WTC11 (cell line): ENCODE measurements around the gene TPBGL. TPM values are rescaled to one million over a fixed set of nuclear protein-coding genes. Genes with fewer than 3 reads are reported as not detected.
A peak's percentile ranks its signal among the peaks of the same experiment; 100 is the strongest.

ENCODE experiments used
- ATAC-seq: fragments of 200-7000 bp; cut with Tn5 transposase; 2 replicates; pipeline ENCODE4 v1.10.0; 2021; ENCODE audit warnings: mild to moderate bottlenecking, moderate library complexity
- CTCF ChIA-PET: fragments of 300-600 bp; sonication (Branson Sonifier 250); formaldehyde crosslinking; loops from one replicate; lab custom pipeline; 2021; ENCODE audit warnings: antibody characterized with exemption; lab: Charles Lee
- POLR2A ChIA-PET: fragments of 350-600 bp; sonication (Branson Sonifier 250); formaldehyde crosslinking; loops from one replicate; lab custom pipeline; 2021; ENCODE audit warnings: antibody characterized with exemption; lab: Charles Lee
- DNase-seq: peaks from one replicate; pipeline ENCODE4 v3.0.0; 2021; ENCODE audit warnings: low spot score
- H3K27ac Mint-ChIP-seq: 2 replicates; pipeline ENCODE4 v1.8.0; 2021; ENCODE audit warnings: mixed read lengths
- H3K27me3 Mint-ChIP-seq: 2 replicates; pipeline ENCODE4 v1.8.0; 2021; ENCODE audit warnings: low read depth, mild to moderate bottlenecking, moderate library complexity, mixed read lengths
- H3K36me3 Mint-ChIP-seq: 2 replicates; pipeline ENCODE4 v1.8.0; 2021; ENCODE audit warnings: mixed read lengths
- H3K4me1 Mint-ChIP-seq: 2 replicates; pipeline ENCODE4 v1.8.0; 2022; ENCODE audit warnings: mixed read lengths
- H3K4me3 Mint-ChIP-seq: 2 replicates; pipeline ENCODE4 v1.8.0; 2021; ENCODE audit warnings: mild to moderate bottlenecking, moderate library complexity, mixed read lengths
- H3K9me3 Mint-ChIP-seq: 2 replicates; pipeline ENCODE4 v1.8.0; 2021; ENCODE audit warnings: mixed read lengths
- CBFB ChIP-seq: sonication (generic); formaldehyde crosslinking; IDR thresholded peaks from 2 replicates; pipeline ENCODE4 v1.8.1; 2022; ENCODE audit warnings: mild to moderate bottlenecking, low read depth, missing genetic modification reagents
- CREM ChIP-seq: sonication (generic); formaldehyde crosslinking; IDR thresholded peaks from 2 replicates; pipeline ENCODE4 v1.8.1; 2022; ENCODE audit warnings: mild to moderate bottlenecking, missing genetic modification reagents, moderate library complexity
- CTCF ChIP-seq: fragments of 200-600 bp; IDR thresholded peaks from 2 replicates; pipeline ENCODE4 v1.8.0; 2022; ENCODE audit warnings: antibody characterized with exemption
- E2F5 ChIP-seq: sonication (generic); formaldehyde crosslinking; IDR thresholded peaks from 2 replicates; pipeline ENCODE4 v1.8.1; 2022; ENCODE audit warnings: mild to moderate bottlenecking, moderate library complexity, missing genetic modification reagents
- ESRRA ChIP-seq: sonication (generic); formaldehyde crosslinking; IDR thresholded peaks from 2 replicates; pipeline ENCODE4 v1.8.1; 2022; ENCODE audit warnings: mild to moderate bottlenecking, missing genetic modification reagents, borderline replicate concordance
- FOXP4 ChIP-seq: sonication (generic); formaldehyde crosslinking; IDR thresholded peaks from 2 replicates; pipeline ENCODE4 v1.8.0; 2022; ENCODE audit warnings: mild to moderate bottlenecking, missing genetic modification reagents
- JAZF1 ChIP-seq: fragments of 250-450 bp; sonication (Bioruptor Pico); IDR thresholded peaks from 2 replicates; pipeline ENCODE4 v1.9.0; 2021; ENCODE audit warnings: moderate library complexity, mild to moderate bottlenecking, inconsistent platforms
- MXD4 ChIP-seq: fragments of 250-450 bp; sonication (Bioruptor Pico); IDR thresholded peaks from 2 replicates; pipeline ENCODE4 v1.8.0; 2021; ENCODE audit warnings: mild to moderate bottlenecking, moderate library complexity, borderline replicate concordance
- NFYB ChIP-seq: sonication (generic); formaldehyde crosslinking; conservative IDR thresholded peaks from 2 replicates; pipeline ENCODE4 v1.8.0; 2022; ENCODE audit warnings: low read depth, missing genetic modification reagents
- NR3C1 ChIP-seq: sonication (generic); formaldehyde crosslinking; conservative IDR thresholded peaks from 2 replicates; pipeline ENCODE4 v1.8.1; 2023; ENCODE audit warnings: low read depth, mild to moderate bottlenecking, missing genetic modification reagents
- PREB ChIP-seq: sonication (generic); formaldehyde crosslinking; IDR thresholded peaks from 2 replicates; pipeline ENCODE4 v1.8.1; 2022; ENCODE audit warnings: mild to moderate bottlenecking, missing genetic modification reagents, moderate library complexity, borderline replicate concordance
- PRRX2 ChIP-seq: fragments of 250-450 bp; sonication (Bioruptor Pico); IDR thresholded peaks from 2 replicates; pipeline ENCODE4 v1.8.0; 2021; ENCODE audit warnings: mild to moderate bottlenecking
- SMAD4 ChIP-seq: sonication (generic); formaldehyde crosslinking; IDR thresholded peaks from 2 replicates; pipeline ENCODE4 v1.8.0; 2022; ENCODE audit warnings: mild to moderate bottlenecking, missing genetic modification reagents
- TCF7 ChIP-seq: sonication (generic); formaldehyde crosslinking; IDR thresholded peaks from 2 replicates; pipeline ENCODE4 v1.8.0; 2022; ENCODE audit warnings: mild to moderate bottlenecking, low read depth, missing genetic modification reagents, moderate library complexity
- TP53 ChIP-seq: sonication (generic); formaldehyde crosslinking; IDR thresholded peaks from 2 replicates; pipeline ENCODE4 v1.8.1; 2023; ENCODE audit warnings: mild to moderate bottlenecking, missing genetic modification reagents
- ZBTB43 ChIP-seq: sonication (generic); formaldehyde crosslinking; IDR thresholded peaks from 2 replicates; pipeline ENCODE4 v1.8.1; 2023; ENCODE audit warnings: mild to moderate bottlenecking, missing genetic modification reagents
- ZNF232 ChIP-seq: sonication (generic); formaldehyde crosslinking; IDR thresholded peaks from 2 replicates; pipeline ENCODE4 v1.8.0; 2022; ENCODE audit warnings: mild to moderate bottlenecking, missing genetic modification reagents
- ZNF281 ChIP-seq: sonication (generic); formaldehyde crosslinking; IDR thresholded peaks from 2 replicates; pipeline ENCODE4 v1.8.0; 2023; ENCODE audit warnings: mild to moderate bottlenecking, missing genetic modification reagents
- ZNF317 ChIP-seq: sonication (generic); formaldehyde crosslinking; IDR thresholded peaks from 2 replicates; pipeline ENCODE4 v1.8.1; 2023; ENCODE audit warnings: low read depth, mild to moderate bottlenecking, moderate library complexity, missing genetic modification reagents, borderline replicate concordance
- ZNF671 ChIP-seq: fragments of 250-450 bp; sonication (Bioruptor Pico); IDR thresholded peaks from 2 replicates; pipeline ENCODE4 v1.8.0; 2021; ENCODE audit warnings: mild to moderate bottlenecking
- total RNA-seq: library from RNA; stranded (reverse); gene quantifications from 3 replicates; pipeline ENCODE4 v1.2.3, GENCODE V29; 2021

Gene TPBGL
- total RNA-seq, 1 experiment from 2014 or later, result 0.37 TPM

- TF ChIP-seq CTCF (peak; percentile 90), ZNF317 (CRISPR knock-in tag) (no peak)
Measured at GRCh38 chr11:75241036-75241905, 697 bp downstream of the TPBGL start (continued).

- no peak for DNase-seq
- H3K27ac Mint-ChIP-seq, result no peak overlapping the region
- no peak for TF ChIP-seq ZNF281 (CRISPR knock-in tag)
- TF ChIP-seq SMAD4 (CRISPR knock-in tag), result no peak
- TF ChIP-seq TCF7 (CRISPR knock-in tag), result no peak
- TF ChIP-seq ZBTB43 (CRISPR knock-in tag), result no peak
- TF ChIP-seq PREB (CRISPR knock-in tag), result no peak
- no peak for TF ChIP-seq PRRX2
- TF ChIP-seq ESRRA, result no peak
- no peak for TF ChIP-seq NR3C1 (CRISPR knock-in tag)
- TF ChIP-seq FOXP4 (CRISPR knock-in tag), result no peak
- TF ChIP-seq NFYB (CRISPR knock-in tag), result no peak
- no peak for TF ChIP-seq ZNF671 (CRISPR knock-in tag)
- TF ChIP-seq CTCF, result peak; percentile 14; the same call in 1 of the 2 replicates
- TF ChIP-seq JAZF1, result no peak
- 0 out of 2 replicates have a peak, but pooled peaks have one; percentile 1 for TF ChIP-seq CBFB (CRISPR knock-in tag)
- no peak for TF ChIP-seq ZNF232 (CRISPR knock-in tag)
- TF ChIP-seq MXD4 (CRISPR knock-in tag), result no peak
- TF ChIP-seq TP53, result no peak
- TF ChIP-seq CREM, result peak; percentile 0; the same call in 1 of the 2 replicates
- no peak for TF ChIP-seq E2F5
Measured at GRCh38 chr11:75241906-75242644, 1.5 kb downstream of the TPBGL start.

More at GRCh38 chr11:75241906-75242644, 1.5 kb downstream of the TPBGL start:
- H3K4me3 Mint-ChIP-seq, result peak overlapping the region; percentile 74
- ChIA-PET POLR2A (interaction anchor here (0.9 to 1.0 kb wide), 2 partner anchors 46 to 98 kb away, joined by 3 read pairs; no protein-coding TSS in a partner anchor), CTCF (interaction anchor here (0.7 to 7.6 kb wide), 37 partner anchors 8 to 312 kb away, joined by 3 to 191 read pairs (median 6); partner anchors contain the start of gene NEU3)
- ATAC-seq, result no peak; the same call in 1 of the 2 replicates
- H3K27me3 Mint-ChIP-seq, result peaks cover 70% of the 10 kb centered on the region
- H3K4me1 Mint-ChIP-seq, result peaks cover 16% of the 10 kb centered on the region
- no peaks in the 10 kb centered on the region for H3K36me3 Mint-ChIP-seq
- H3K9me3 Mint-ChIP-seq, result no peaks in the 10 kb centered on the region
